GM23338 (cell line): Measurements from ENCODE around the gene WBP2NL. TPM values are rescaled to one million over a fixed set of nuclear protein-coding genes. Genes with fewer than 3 reads are reported as not detected.

Experiments used
- ATAC-seq: fragments of 200-7000 bp; cut with Tn5 transposase; 3 replicates; pipeline ENCODE4 v1.9.1; 2020
- DNase-seq: peaks from one replicate; pipeline ENCODE4 v3.0.0-alpha.2; 2015; ENCODE audit warnings: low spot score
- H2AFZ ChIP-seq: fragments of 200-600 bp; sonication (generic); 2 replicates; pipeline ENCODE4 v1.8.0; 2016; ENCODE audit warnings: antibody characterized with exemption, mild to moderate bottlenecking, moderate library complexity
- H3F3A ChIP-seq: fragments of 200-600 bp; sonication (generic); replicated peaks from 2 replicates; pipeline ENCODE4 v1.8.0; 2017; ENCODE audit warnings: antibody characterized with exemption, mixed run types, low read depth
- H3K27ac ChIP-seq: fragments of 200-600 bp; sonication (generic); 2 replicates; pipeline ENCODE4 v1.6.1; 2016; ENCODE audit warnings: low read depth
- H3K27me3 ChIP-seq: fragments of 200-600 bp; sonication (generic); 2 replicates; pipeline ENCODE4 v1.8.0; 2016; ENCODE audit warnings: mild to moderate bottlenecking, mixed run types, moderate library complexity; ENCODE audit not compliant: insufficient read depth
- H3K36me3 ChIP-seq: fragments of 200-600 bp; sonication (generic); 2 replicates; pipeline ENCODE4 v1.8.0; 2016; ENCODE audit warnings: mild to moderate bottlenecking; ENCODE audit not compliant: insufficient read depth
- H3K4me1 ChIP-seq: fragments of 200-600 bp; sonication (generic); 2 replicates; pipeline ENCODE4 v1.8.0; 2016; ENCODE audit warnings: mild to moderate bottlenecking, moderate library complexity; ENCODE audit not compliant: insufficient read depth
- H3K4me2 ChIP-seq: fragments of 200-600 bp; sonication (generic); 2 replicates; pipeline ENCODE4 v1.7.1; 2017; ENCODE audit warnings: mixed run types
- H3K4me3 ChIP-seq: fragments of 200-600 bp; sonication (generic); 2 replicates; pipeline ENCODE4 v1.6.1; 2016; ENCODE audit warnings: mixed run types
- H3K79me2 ChIP-seq: fragments of 200-600 bp; sonication (generic); replicated peaks from 2 replicates; pipeline ENCODE4 v1.8.0; 2017; ENCODE audit warnings: mild to moderate bottlenecking; ENCODE audit not compliant: insufficient read depth
- H3K9me2 ChIP-seq: fragments of 200-600 bp; sonication (generic); 2 replicates; pipeline ENCODE4 v1.8.0; 2017; ENCODE audit not compliant: insufficient read depth
- H4K20me1 ChIP-seq: fragments of 200-600 bp; sonication (generic); replicated peaks from 2 replicates; pipeline ENCODE4 v1.8.0; 2017; ENCODE audit warnings: mild to moderate bottlenecking; ENCODE audit not compliant: insufficient read depth
- H3K27ac Mint-ChIP-seq: 2 replicates; pipeline ENCODE4 v1.8.0; 2020; ENCODE audit warnings: inconsistent platforms, mild to moderate bottlenecking, moderate library complexity, mixed read lengths
- H3K27me3 Mint-ChIP-seq: 3 replicates; pipeline ENCODE4 v1.8.0; 2022; ENCODE audit warnings: low read depth, mild to moderate bottlenecking, moderate library complexity, mixed read lengths, inconsistent platforms; ENCODE audit not compliant: insufficient read depth, poor library complexity
- H3K36me3 Mint-ChIP-seq: 3 replicates; pipeline ENCODE4 v1.8.0; 2021; ENCODE audit warnings: low read depth, mild to moderate bottlenecking, inconsistent platforms, moderate library complexity, mixed read lengths
- H3K4me1 Mint-ChIP-seq: 3 replicates; pipeline ENCODE4 v1.8.0; 2020; ENCODE audit warnings: mild to moderate bottlenecking, inconsistent platforms, mixed read lengths
- H3K4me3 Mint-ChIP-seq: 3 replicates; pipeline ENCODE4 v1.8.0; 2021; ENCODE audit warnings: moderate library complexity, mild to moderate bottlenecking, inconsistent platforms, mixed read lengths
- H3K9me3 Mint-ChIP-seq: 3 replicates; pipeline ENCODE4 v1.8.0; 2020; ENCODE audit warnings: moderate library complexity, mild to moderate bottlenecking, inconsistent platforms, mixed read lengths
- CREB1 ChIP-seq: fragments of 250-450 bp; sonication (Bioruptor Pico); IDR thresholded peaks from 2 replicates; pipeline ENCODE4 v1.5.0; 2020; ENCODE audit warnings: low read depth, mild to moderate bottlenecking, moderate library complexity
- EZH2 ChIP-seq: fragments of 200-600 bp; sonication (generic); IDR thresholded peaks from one replicate; pipeline ENCODE4 v1.8.0; 2017; ENCODE audit warnings: antibody characterized with exemption, mild to moderate bottlenecking, low read depth; ENCODE audit not compliant: unreplicated experiment
- EZH2phosphoT487 ChIP-seq: fragments of 200-600 bp; sonication (generic); IDR thresholded peaks from one replicate; pipeline ENCODE4 v1.8.1; 2018; ENCODE audit warnings: antibody characterized with exemption; ENCODE audit not compliant: unreplicated experiment
- JUNB ChIP-seq: IDR thresholded peaks from one replicate; pipeline ENCODE4 v1.6.1; 2016; ENCODE audit warnings: antibody characterized with exemption; ENCODE audit not compliant: unreplicated experiment
- POLR2AphosphoS5 ChIP-seq: IDR thresholded peaks from 2 replicates; pipeline ENCODE4 v1.6.1; 2016; ENCODE audit warnings: antibody characterized with exemption, low read depth
- STAT1 ChIP-seq: IDR thresholded peaks from one replicate; pipeline ENCODE4 v1.6.1; 2016; ENCODE audit warnings: antibody characterized with exemption; ENCODE audit not compliant: unreplicated experiment
- ZNF114 ChIP-seq: fragments of 250-450 bp; sonication (Bioruptor Pico); IDR thresholded peaks from 2 replicates; pipeline ENCODE4 v1.5.0; 2020; ENCODE audit warnings: mild to moderate bottlenecking, moderate library complexity
- ZNF331 ChIP-seq: fragments of 250-450 bp; sonication (Bioruptor Pico); IDR thresholded peaks from 2 replicates; pipeline ENCODE4 v1.5.0; 2020; ENCODE audit warnings: low read depth, mild to moderate bottlenecking, moderate library complexity
- polyA plus RNA-seq: library from polyadenylated mRNA; unstranded; fragments of >200 nt; fragmentation: Nextera tagmentation; extraction: Ambion mirVana; gene quantifications from 2 replicates; pipeline ENCODE4 v1.2.1, GENCODE V29; 2016
- total RNA-seq: library from RNA; depleted of rRNA; stranded (reverse); fragments of >200 nt; shearing (Covaris generic); gene quantifications from 2 replicates; pipeline ENCODE4 v1.2.3, GENCODE V29; 2014
- TF ChIP-seq, protein P1 (sequence below): fragments of 250-450 bp; sonication (Bioruptor Pico); IDR thresholded peaks from 2 replicates; pipeline ENCODE4 v1.5.0; 2020; ENCODE audit warnings: mild to moderate bottlenecking, moderate library complexity
- TF ChIP-seq, protein P2 (sequence below): IDR thresholded peaks from one replicate; pipeline ENCODE4 v1.6.1; 2018; ENCODE audit warnings: antibody characterized with exemption; ENCODE audit not compliant: unreplicated experiment
- TF ChIP-seq, protein P3 (sequence below), 2 experiments: fragments of 200-600 bp in 1 of 2; sonication (generic) in 1 of 2; conservative IDR thresholded peaks; 2 replicates each; pipeline versions ENCODE4 v1.5.1 to v1.6.1; 2016 to 2017; ENCODE audit warnings: antibody characterized with exemption in 2 of 2, low read depth in 2 of 2, mild to moderate bottlenecking in 2 of 2, moderate library complexity in 1 of 2

The WBP2NL gene
- total and polyA plus RNA-seq, 2 experiments from 2014 or later, result 0.14 TPM; not detected in 1

DNA sequence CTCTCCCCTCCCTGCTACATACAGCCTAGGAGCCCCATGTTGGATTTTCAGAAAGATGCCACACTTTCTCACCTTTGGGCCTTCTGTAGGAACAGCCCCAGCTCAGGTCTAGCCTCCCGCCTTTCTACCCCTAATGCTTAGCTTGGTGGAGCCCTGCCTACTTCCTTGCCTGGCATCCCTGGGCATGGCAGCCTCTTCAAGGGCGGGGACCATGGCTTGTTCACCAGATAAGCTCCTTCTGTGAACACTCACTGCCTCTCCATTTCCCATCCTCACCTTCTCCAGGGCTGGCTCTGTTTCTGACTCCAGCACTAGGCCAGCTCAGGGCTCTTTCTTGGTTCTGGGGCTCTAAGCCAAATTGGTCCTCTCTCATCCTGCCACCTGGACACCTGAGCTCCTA lies 28.0 kb upstream of the WBP2NL start:
- TF ChIP-seq EZH2phosphoT487 (no peak), STAT1 (no peak), JUNB (no peak), ZNF331 (no peak), ZNF114 (no peak), CREB1 (no peak), EZH2 (no peak), POLR2AphosphoS5 (no peak)
- TF ChIP-seq, protein P1, sequence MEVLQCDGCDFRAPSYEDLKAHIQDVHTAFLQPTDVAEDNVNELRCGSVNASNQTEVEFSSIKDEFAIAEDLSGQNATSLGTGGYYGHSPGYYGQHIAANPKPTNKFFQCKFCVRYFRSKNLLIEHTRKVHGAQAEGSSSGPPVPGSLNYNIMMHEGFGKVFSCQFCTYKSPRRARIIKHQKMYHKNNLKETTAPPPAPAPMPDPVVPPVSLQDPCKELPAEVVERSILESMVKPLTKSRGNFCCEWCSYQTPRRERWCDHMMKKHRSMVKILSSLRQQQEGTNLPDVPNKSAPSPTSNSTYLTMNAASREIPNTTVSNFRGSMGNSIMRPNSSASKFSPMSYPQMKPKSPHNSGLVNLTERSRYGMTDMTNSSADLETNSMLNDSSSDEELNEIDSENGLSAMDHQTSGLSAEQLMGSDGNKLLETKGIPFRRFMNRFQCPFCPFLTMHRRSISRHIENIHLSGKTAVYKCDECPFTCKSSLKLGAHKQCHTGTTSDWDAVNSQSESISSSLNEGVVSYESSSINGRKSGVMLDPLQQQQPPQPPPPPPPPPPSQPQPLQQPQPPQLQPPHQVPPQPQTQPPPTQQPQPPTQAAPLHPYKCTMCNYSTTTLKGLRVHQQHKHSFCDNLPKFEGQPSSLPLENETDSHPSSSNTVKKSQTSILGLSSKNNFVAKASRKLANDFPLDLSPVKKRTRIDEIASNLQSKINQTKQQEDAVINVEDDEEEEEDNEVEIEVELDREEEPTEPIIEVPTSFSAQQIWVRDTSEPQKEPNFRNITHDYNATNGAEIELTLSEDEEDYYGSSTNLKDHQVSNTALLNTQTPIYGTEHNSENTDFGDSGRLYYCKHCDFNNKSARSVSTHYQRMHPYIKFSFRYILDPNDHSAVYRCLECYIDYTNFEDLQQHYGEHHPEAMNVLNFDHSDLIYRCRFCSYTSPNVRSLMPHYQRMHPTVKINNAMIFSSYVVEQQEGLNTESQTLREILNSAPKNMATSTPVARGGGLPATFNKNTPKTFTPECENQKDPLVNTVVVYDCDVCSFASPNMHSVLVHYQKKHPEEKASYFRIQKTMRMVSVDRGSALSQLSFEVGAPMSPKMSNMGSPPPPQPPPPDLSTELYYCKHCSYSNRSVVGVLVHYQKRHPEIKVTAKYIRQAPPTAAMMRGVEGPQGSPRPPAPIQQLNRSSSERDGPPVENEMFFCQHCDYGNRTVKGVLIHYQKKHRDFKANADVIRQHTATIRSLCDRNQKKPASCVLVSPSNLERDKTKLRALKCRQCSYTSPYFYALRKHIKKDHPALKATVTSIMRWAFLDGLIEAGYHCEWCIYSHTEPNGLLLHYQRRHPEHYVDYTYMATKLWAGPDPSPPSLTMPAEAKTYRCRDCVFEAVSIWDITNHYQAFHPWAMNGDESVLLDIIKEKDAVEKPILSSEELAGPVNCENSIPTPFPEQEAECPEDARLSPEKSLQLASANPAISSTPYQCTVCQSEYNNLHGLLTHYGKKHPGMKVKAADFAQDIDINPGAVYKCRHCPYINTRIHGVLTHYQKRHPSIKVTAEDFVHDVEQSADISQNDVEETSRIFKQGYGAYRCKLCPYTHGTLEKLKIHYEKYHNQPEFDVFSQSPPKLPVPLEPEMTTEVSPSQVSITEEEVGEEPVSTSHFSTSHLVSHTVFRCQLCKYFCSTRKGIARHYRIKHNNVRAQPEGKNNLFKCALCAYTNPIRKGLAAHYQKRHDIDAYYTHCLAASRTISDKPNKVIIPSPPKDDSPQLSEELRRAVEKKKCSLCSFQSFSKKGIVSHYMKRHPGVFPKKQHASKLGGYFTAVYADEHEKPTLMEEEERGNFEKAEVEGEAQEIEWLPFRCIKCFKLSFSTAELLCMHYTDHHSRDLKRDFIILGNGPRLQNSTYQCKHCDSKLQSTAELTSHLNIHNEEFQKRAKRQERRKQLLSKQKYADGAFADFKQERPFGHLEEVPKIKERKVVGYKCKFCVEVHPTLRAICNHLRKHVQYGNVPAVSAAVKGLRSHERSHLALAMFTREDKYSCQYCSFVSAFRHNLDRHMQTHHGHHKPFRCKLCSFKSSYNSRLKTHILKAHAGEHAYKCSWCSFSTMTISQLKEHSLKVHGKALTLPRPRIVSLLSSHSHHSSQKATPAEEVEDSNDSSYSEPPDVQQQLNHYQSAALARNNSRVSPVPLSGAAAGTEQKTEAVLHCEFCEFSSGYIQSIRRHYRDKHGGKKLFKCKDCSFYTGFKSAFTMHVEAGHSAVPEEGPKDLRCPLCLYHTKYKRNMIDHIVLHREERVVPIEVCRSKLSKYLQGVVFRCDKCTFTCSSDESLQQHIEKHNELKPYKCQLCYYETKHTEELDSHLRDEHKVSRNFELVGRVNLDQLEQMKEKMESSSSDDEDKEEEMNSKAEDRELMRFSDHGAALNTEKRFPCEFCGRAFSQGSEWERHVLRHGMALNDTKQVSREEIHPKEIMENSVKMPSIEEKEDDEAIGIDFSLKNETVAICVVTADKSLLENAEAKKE (CRISPR knock-in tag), result no peak
- TF ChIP-seq, protein P2, sequence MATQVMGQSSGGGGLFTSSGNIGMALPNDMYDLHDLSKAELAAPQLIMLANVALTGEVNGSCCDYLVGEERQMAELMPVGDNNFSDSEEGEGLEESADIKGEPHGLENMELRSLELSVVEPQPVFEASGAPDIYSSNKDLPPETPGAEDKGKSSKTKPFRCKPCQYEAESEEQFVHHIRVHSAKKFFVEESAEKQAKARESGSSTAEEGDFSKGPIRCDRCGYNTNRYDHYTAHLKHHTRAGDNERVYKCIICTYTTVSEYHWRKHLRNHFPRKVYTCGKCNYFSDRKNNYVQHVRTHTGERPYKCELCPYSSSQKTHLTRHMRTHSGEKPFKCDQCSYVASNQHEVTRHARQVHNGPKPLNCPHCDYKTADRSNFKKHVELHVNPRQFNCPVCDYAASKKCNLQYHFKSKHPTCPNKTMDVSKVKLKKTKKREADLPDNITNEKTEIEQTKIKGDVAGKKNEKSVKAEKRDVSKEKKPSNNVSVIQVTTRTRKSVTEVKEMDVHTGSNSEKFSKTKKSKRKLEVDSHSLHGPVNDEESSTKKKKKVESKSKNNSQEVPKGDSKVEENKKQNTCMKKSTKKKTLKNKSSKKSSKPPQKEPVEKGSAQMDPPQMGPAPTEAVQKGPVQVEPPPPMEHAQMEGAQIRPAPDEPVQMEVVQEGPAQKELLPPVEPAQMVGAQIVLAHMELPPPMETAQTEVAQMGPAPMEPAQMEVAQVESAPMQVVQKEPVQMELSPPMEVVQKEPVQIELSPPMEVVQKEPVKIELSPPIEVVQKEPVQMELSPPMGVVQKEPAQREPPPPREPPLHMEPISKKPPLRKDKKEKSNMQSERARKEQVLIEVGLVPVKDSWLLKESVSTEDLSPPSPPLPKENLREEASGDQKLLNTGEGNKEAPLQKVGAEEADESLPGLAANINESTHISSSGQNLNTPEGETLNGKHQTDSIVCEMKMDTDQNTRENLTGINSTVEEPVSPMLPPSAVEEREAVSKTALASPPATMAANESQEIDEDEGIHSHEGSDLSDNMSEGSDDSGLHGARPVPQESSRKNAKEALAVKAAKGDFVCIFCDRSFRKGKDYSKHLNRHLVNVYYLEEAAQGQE, result no peak
- TF ChIP-seq, protein P3, sequence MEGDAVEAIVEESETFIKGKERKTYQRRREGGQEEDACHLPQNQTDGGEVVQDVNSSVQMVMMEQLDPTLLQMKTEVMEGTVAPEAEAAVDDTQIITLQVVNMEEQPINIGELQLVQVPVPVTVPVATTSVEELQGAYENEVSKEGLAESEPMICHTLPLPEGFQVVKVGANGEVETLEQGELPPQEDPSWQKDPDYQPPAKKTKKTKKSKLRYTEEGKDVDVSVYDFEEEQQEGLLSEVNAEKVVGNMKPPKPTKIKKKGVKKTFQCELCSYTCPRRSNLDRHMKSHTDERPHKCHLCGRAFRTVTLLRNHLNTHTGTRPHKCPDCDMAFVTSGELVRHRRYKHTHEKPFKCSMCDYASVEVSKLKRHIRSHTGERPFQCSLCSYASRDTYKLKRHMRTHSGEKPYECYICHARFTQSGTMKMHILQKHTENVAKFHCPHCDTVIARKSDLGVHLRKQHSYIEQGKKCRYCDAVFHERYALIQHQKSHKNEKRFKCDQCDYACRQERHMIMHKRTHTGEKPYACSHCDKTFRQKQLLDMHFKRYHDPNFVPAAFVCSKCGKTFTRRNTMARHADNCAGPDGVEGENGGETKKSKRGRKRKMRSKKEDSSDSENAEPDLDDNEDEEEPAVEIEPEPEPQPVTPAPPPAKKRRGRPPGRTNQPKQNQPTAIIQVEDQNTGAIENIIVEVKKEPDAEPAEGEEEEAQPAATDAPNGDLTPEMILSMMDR (conservative IDR thresholded peaks at IDR 0.05; ENCODE audit: low read depth in 2 of 2), result no peak
- Mint-ChIP-seq H3K27me3 (peaks cover 27% of the 10 kb centered on the region), H3K9me3 (peaks cover 9% of the 10 kb centered on the region; the same call in 1 of the 3 replicates), H3K4me3 (no peak overlapping the region), H3K27ac (no peak overlapping the region), H3K4me1 (peaks cover 10% of the 10 kb centered on the region; the same call in 2 of the 3 replicates), H3K36me3 (no peaks in the 10 kb centered on the region)
- Histone ChIP-seq H3K36me3 (no peaks in the 10 kb centered on the region), H3K27me3 (peaks cover 22% of the 10 kb centered on the region), H3F3A (no peaks in the 10 kb centered on the region), H3K79me2 (no peaks in the 10 kb centered on the region), H3K27ac (no peak overlapping the region), H3K9me2 (no peaks in the 10 kb centered on the region), H3K4me1 (no peaks in the 10 kb centered on the region; the same call in 1 of the 2 replicates), H3K4me3 (no peak overlapping the region), H3K4me2 (no peak overlapping the region), H2AFZ (no peak overlapping the region), H4K20me1 (no peaks in the 10 kb centered on the region)
- ATAC-seq (no peak), DNase-seq (no peak)
